Gastrocnemius medialis (tissue), 4 donors: Measurements from ENCODE around the gene ZSWIM4.

Source experiments
- POLR2A ChIP-seq, 2 donors: fragments of 450-650 bp; IDR thresholded peaks; one replicate each; pipeline ENCODE4 v1.6.1; 2017; ENCODE audit warnings: antibody characterized with exemption in 2 of 2, mild to moderate bottlenecking in 2 of 2, moderate library complexity in 2 of 2
- TF ChIP-seq, protein P1 (sequence below), 5 experiments: fragments of 450-650 bp in 3 of 5; fragments of 200-600 bp in 2 of 5; sonication (generic) in 2 of 5; IDR thresholded peaks in 4 of 5; conservative IDR thresholded peaks in 1 of 5; 1 replicate in 4 of 5; 2 replicates in 1 of 5; pipeline ENCODE4 v1.5.1; 2016 to 2019; ENCODE audit warnings: antibody characterized with exemption in 5 of 5, mild to moderate bottlenecking in 3 of 5, moderate library complexity in 3 of 5

DNA sequence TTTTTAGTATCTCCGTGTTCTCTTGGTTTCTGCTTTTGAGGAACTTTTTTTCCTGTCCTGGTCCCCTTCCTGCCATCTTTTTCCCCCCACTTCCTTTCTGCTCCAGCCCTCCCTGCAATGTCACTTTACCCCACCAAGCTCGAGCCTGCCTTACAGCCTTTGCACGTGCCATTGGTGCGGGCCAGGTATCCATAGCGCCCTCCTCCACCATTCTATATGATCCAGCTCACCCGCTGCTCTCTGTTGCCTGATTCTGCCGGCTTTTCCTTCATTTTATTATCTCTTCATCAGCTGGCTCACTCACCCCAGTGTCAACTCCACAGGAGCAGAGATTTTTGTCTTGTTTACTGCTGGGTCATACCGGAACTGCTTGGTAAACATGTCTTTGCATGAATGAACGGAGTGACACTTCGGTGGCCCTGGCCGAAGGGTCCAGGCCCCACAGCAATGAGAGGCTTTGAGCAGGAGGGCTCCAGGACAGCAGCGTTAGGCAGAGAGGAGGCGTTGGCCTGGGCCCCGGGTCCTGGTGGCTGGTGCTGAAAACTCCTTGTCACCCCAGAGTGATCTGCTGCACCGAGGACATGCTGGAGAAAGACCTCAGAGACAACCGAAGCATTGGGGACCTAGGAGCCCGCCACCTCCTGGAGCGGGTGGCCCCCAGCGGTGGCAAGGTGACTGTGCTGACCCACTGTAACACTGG, 29.7 kb upstream of the ZSWIM4 start:
- TF ChIP-seq POLR2A (IDR thresholded peaks at IDR 0.05): no peak
- TF ChIP-seq, protein P1, sequence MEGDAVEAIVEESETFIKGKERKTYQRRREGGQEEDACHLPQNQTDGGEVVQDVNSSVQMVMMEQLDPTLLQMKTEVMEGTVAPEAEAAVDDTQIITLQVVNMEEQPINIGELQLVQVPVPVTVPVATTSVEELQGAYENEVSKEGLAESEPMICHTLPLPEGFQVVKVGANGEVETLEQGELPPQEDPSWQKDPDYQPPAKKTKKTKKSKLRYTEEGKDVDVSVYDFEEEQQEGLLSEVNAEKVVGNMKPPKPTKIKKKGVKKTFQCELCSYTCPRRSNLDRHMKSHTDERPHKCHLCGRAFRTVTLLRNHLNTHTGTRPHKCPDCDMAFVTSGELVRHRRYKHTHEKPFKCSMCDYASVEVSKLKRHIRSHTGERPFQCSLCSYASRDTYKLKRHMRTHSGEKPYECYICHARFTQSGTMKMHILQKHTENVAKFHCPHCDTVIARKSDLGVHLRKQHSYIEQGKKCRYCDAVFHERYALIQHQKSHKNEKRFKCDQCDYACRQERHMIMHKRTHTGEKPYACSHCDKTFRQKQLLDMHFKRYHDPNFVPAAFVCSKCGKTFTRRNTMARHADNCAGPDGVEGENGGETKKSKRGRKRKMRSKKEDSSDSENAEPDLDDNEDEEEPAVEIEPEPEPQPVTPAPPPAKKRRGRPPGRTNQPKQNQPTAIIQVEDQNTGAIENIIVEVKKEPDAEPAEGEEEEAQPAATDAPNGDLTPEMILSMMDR (IDR thresholded peaks at IDR 0.05 in 4 of 5, conservative IDR thresholded peaks at IDR 0.05 in 1 of 5): no peak
